Effector CD8-positive, alpha-beta T cell (primary cell): ENCODE data around the gene DPH6.
"Not testable (repeated sequence)": the region's sequence is repeated elsewhere in the genome, so short reads cannot be mapped to it uniquely, and the experiment has no call there.

Experiments used
- DNase-seq: peaks from one replicate; lab custom pipeline; 2025; lab: John Stamatoyannopoulos, UW

The DPH6 gene

DNA sequence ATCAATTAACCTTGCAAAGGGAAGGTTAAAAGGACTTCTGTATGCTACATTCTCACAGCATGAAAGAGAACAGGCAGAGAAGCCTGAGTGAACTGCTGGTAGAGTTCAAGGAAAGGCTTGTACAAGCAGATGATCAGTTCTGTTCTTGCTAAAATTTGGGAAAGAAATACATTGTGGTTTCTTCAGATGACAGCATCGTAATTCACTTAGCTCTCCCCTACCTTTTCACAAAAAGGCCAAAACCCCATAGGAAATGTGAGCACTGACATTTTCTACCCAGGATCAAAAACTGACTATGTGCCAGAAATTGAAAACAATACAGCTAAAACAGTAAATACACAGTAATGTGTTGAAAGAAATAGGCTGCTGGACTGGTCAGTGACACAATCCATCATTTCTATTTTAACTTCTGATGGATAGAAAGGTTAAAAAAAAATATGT, 216.4 kb downstream of the DPH6 start:
- no peak for DNase-seq

DNA sequence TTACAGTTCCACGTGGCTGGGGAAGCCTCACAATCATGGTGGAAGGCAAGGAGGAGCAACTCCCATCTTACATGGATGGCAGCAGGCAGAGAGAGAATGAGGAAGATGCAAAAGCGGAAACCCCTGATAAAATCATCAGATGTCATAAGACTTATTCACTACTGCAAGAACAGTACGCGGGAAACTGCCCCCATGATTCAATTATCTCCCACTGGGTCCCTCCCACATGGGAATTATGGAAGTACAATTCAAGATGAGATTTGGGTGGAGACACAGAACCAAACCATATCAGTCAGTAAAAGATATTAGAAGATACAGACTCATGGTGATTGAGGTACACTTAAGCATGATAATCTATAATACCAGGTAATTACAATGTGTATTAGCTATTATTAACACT, 217.1 kb downstream of the DPH6 start:
- DNase-seq: not testable (repeated sequence)

DNA sequence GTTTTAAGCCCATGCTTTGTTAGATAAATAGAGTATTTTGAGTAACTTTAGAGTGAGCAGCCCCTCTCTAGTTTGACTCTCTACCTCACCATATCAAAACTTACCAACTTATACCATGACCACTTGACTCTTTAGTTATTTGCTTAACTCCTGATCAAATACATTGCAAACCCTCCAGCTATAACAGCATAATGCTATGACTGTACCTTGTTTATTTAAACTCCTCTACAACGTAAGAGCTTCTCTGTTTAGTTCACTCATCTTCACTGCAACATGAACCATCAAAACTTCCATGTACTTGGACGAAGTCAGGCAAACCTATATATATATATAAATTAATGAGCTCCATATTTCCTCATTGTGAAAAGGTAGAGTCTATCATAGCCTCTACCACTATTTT, 218.2 kb downstream of the DPH6 start:
- DNase-seq: no peak

DNA sequence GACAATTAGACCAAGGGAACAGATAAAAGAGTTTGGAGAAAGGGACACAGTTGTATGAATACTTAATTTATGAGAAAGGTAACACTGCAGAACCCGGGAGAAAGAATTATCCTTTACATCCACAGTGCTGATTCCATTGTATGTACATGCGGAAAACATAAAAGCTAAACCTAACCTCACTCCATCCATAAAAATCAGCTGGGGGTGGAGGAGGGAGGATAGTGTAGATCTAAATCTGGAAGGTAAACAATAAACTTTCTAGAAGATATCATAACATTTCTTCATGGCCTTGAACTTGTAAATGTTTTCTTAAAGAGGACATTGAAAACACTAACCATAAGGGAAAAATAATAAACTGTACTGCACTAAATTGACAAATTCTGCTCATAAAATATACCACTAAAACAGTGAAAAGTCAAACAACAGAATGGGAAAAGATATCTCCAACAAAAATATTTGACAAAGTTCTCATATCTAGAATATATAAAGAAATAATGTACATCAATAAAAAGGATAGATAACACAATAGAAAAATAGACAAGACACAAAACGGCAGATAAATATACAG, 220.5 kb downstream of the DPH6 start:
- no peak for DNase-seq

DNA sequence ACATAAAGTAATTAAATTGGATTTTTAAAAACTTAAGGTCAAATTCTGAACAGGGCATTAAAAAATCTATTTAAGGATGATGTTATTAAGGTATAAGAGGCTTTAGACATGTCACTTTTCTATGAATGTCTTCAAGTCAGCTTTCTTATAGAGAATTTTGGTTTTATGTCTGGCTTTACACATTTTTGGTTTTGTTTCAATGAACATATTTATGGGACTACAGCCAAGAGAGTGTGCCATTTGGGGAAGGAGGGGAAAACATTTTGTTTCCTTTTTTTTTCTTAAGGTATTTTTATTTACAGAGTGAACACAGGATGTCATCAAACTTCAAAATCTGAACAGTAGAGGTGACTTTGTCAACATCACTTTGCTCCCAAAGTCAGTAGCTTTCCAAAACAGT, 222.8 kb downstream of the DPH6 start:
- DNase-seq: no peak

DNA sequence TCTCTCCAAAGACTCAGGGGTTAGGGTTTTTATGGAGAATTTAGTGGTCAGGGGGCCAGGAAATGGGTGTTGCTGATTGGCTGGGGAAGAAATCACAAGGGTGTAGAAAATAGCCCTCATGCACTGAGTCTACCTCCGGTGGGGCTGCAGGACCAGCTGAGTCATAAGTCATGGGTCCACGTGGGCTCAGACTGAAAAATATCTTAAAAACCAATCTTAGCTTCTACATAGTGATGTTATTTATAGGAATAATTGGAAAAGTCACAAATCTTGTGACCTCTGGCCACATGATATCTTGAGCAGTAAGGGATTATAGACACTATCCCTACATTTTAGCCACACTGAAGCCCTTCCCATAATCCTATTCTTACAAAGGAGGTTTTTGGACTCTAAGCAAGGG, 224.0 kb downstream of the DPH6 start:
- DNase-seq: no peak

DNA sequence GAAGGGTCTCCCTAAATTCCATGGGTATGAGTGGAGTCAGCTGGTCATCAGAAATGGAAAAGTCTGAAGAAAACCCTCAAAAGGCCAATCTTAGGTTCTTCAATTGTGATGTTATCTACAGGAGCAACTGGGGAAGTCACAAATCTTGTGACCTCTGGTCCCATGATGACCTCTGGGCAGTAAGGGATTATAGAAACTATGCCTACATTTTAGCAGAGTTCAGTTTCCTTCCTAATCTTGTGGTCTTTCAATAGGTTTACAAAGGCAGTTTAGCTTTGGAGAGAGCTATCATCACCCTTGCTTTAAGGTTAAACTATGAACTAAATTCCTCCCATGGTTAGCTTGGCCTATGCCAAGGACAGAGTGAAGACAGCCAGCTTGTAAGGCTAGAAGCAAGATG, 225.1 kb downstream of the DPH6 start:
- DNase-seq: no peak
